Gastrocnemius medialis (tissue), 4 donors: ENCODE measurements around the gene SCT. TPM values are rescaled to one million over a fixed set of nuclear protein-coding genes. Genes with fewer than 3 reads are reported as not detected.
A peak's percentile ranks its signal among the peaks of the same experiment; 100 is the strongest.

Experiments used
- ATAC-seq, 2 donors: fragments of 150-250 bp; one replicate each; pipeline ENCODE4 v1.9.1; 2016
- DNase-seq, 2 donors: peaks; one replicate each; pipeline ENCODE4 v3.0.0-alpha.2; 2019
- H3K27ac ChIP-seq, 4 donors: fragments of 200-600 bp; sonication (generic); 1 replicate in 1 of 4; 2 replicates in 3 of 4; pipeline ENCODE4 v1.5.1; 2016 to 2018; ENCODE audit warnings: mild to moderate bottlenecking in 2 of 4, moderate library complexity in 1 of 4
- H3K27me3 ChIP-seq, 3 donors: fragments of 200-600 bp; sonication (generic) in 2 of 3; 1 replicate in 1 of 3; 2 replicates in 2 of 3; pipeline versions ENCODE4 v1.5.1 to v1.6.0; 2016 to 2019; ENCODE audit warnings: mild to moderate bottlenecking in 1 of 3, moderate library complexity in 1 of 3
- H3K36me3 ChIP-seq, 2 donors: fragments of 200-600 bp; sonication (generic) in 1 of 2; one replicate each; pipeline ENCODE4 v1.5.1; 2017 to 2018
- H3K4me1 ChIP-seq, 2 donors: fragments of 200-600 bp; sonication (generic) in 1 of 2; one replicate each; pipeline ENCODE4 v1.5.1; 2016 to 2017; ENCODE audit warnings: mild to moderate bottlenecking in 2 of 2
- H3K4me3 ChIP-seq, 4 donors: fragments of 200-600 bp; sonication (generic) in 3 of 4; 1 replicate in 1 of 4; 2 replicates in 3 of 4; pipeline ENCODE4 v1.5.1; 2016 to 2019; ENCODE audit warnings: mild to moderate bottlenecking in 2 of 4
- H3K9me3 ChIP-seq, 3 donors: fragments of 200-600 bp; sonication (generic) in 2 of 3; 1 replicate in 1 of 3; 2 replicates in 2 of 3; pipeline ENCODE4 v1.5.1; 2016 to 2019
- POLR2A ChIP-seq, 2 donors: fragments of 450-650 bp; IDR thresholded peaks; one replicate each; pipeline ENCODE4 v1.6.1; 2017; ENCODE audit warnings: antibody characterized with exemption in 2 of 2, mild to moderate bottlenecking in 2 of 2, moderate library complexity in 2 of 2
- in situ Hi-C, 4 donors: fragments of 200-750 bp; cut with MboI; loops; one replicate each; pipeline versions ENCODE4 v1.15.0 to v1.8.0; 2017; ENCODE audit warnings: low sequenced_read_pairs in 4 of 4
- intact Hi-C: fragments of 100-400 bp; cut with DNase I; formaldehyde crosslinking; loops from one replicate; pipeline ENCODE4 v1.15.1; 2023; ENCODE audit warnings: low total_unique reads
- total RNA-seq, 4 donors: library from RNA; depleted of rRNA; stranded (reverse); fragments of >200 nt; gene quantifications; one replicate each; pipeline versions ENCODE4 v1.1.0 to v1.2.3, GENCODE V29; 2016
- TF ChIP-seq, protein P1 (sequence below), 5 experiments: fragments of 450-650 bp in 3 of 5; fragments of 200-600 bp in 2 of 5; sonication (generic) in 2 of 5; IDR thresholded peaks in 4 of 5; conservative IDR thresholded peaks in 1 of 5; 1 replicate in 4 of 5; 2 replicates in 1 of 5; pipeline ENCODE4 v1.5.1; 2016 to 2019; ENCODE audit warnings: antibody characterized with exemption in 5 of 5, mild to moderate bottlenecking in 3 of 5, moderate library complexity in 3 of 5

Gene SCT
- total RNA-seq, 4 donors from 2014 or later = not detected

DNA sequence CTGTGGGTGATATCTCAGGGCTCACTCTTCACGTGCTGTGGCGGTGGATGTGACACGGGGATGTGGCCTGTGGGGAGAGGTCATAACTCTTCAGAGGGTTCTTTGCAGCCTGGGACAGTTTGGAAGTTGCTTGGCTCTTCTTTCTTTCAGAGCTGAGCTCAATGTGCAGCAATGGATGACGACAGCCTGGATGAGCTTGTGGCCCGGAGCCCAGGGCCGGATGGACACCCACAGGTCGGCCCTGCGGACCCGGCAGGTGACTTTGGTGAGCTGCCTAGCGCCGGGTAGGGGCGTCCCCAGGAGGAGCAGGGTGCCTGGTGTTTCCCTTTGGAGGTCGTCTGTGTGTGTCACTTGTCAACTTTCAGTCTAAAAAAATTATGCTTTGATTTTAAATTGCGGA lies 45.6 kb downstream of the SCT start:
- ATAC-seq = no peak
- H3K27ac ChIP-seq = no peak overlapping the region
- intact Hi-C loops = no loop called here
- DNase-seq = no peak
- H3K4me1 ChIP-seq = peaks cover 36 to 52% of the 10 kb centered on the region in 2 donors
- in situ Hi-C loops = no loop called here
- H3K36me3 ChIP-seq = peaks cover 0 to 24% of the 10 kb centered on the region in 2 donors
- H3K4me3 ChIP-seq = no peak overlapping the region
- H3K9me3 ChIP-seq = no peaks in the 10 kb centered on the region
- H3K27me3 ChIP-seq = no peaks in the 10 kb centered on the region
- TF ChIP-seq, protein P1, sequence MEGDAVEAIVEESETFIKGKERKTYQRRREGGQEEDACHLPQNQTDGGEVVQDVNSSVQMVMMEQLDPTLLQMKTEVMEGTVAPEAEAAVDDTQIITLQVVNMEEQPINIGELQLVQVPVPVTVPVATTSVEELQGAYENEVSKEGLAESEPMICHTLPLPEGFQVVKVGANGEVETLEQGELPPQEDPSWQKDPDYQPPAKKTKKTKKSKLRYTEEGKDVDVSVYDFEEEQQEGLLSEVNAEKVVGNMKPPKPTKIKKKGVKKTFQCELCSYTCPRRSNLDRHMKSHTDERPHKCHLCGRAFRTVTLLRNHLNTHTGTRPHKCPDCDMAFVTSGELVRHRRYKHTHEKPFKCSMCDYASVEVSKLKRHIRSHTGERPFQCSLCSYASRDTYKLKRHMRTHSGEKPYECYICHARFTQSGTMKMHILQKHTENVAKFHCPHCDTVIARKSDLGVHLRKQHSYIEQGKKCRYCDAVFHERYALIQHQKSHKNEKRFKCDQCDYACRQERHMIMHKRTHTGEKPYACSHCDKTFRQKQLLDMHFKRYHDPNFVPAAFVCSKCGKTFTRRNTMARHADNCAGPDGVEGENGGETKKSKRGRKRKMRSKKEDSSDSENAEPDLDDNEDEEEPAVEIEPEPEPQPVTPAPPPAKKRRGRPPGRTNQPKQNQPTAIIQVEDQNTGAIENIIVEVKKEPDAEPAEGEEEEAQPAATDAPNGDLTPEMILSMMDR (IDR thresholded peaks at IDR 0.05 in 4 of 5, conservative IDR thresholded peaks at IDR 0.05 in 1 of 5) = no peak
- TF ChIP-seq POLR2A (IDR thresholded peaks at IDR 0.05) = no peak

- TF ChIP-seq, protein P1 (IDR thresholded peaks at IDR 0.05 in 4 of 5, conservative IDR thresholded peaks at IDR 0.05 in 1 of 5) = no peak
- no peak for TF ChIP-seq POLR2A (IDR thresholded peaks at IDR 0.05)
- Histone ChIP-seq H3K9me3 (no peaks in the 10 kb centered on the region), H3K27ac (no peak overlapping the region), H3K27me3 (no peaks in the 10 kb centered on the region), H3K4me1 (peaks cover 39 to 55% of the 10 kb centered on the region in 2 donors), H3K36me3 (peaks cover 0 to 17% of the 10 kb centered on the region in 2 donors), H3K4me3 (no peak overlapping the region)
- ATAC-seq = no peak
- intact Hi-C loops = no loop called here
- DNase-seq = no peak
- in situ Hi-C loops = no loop called here
Measured at GRCh38 chr11:579830-580601, 47.0 kb downstream of the SCT start.

GRCh38 chr11:578276-579035 lies 48.5 kb downstream of the SCT start:
- H3K9me3 ChIP-seq = no peaks in the 10 kb centered on the region
- H3K4me1 ChIP-seq = peaks cover 42 to 64% of the 10 kb centered on the region in 2 donors
- in situ Hi-C loops = no loop called here
- peaks cover 0 to 7% of the 10 kb centered on the region in 2 donors for H3K36me3 ChIP-seq
- peak overlapping the region in 3 of 4 donors; percentile 94 to 99 (median 97) for H3K27ac ChIP-seq
- TF ChIP-seq, protein P1 (IDR thresholded peaks at IDR 0.05 in 4 of 5, conservative IDR thresholded peaks at IDR 0.05 in 1 of 5) = no peak
- TF ChIP-seq POLR2A (IDR thresholded peaks at IDR 0.05) = no peak
- intact Hi-C loops = no loop called here
- H3K27me3 ChIP-seq = no peaks in the 10 kb centered on the region
- ATAC-seq (no peak), DNase-seq (no peak)
- peak overlapping the region; percentile 73 to 84 (median 76) for H3K4me3 ChIP-seq

DNA sequence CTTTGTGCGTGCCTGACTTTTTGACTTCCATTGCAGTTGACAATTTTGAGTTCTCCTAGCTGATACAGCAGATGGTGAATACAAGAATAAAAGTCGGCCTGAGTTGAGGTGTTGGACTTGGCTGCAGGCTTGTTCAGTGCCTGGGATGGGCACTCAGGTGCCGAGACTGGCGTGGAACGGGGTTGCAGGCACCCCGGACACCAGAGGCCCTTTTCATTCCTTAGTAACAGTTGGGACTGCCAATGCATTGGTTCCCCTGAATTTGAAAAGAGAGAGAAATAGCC lies 49.4 kb downstream of the SCT start:
- DNase-seq (no peak), ATAC-seq (no peak)
- intact Hi-C loops = loop anchor here (1.0 to 2.0 kb wide), 3 partner anchors 35 to 51 kb away; partner anchors contain the start of gene HRAS
- no peaks in the 10 kb centered on the region for H3K36me3 ChIP-seq
- in situ Hi-C loops = no loop called here
- H3K9me3 ChIP-seq = no peaks in the 10 kb centered on the region
- H3K27me3 ChIP-seq = no peaks in the 10 kb centered on the region
- H3K27ac ChIP-seq = peak overlapping the region; percentile 94 to 99 (median 96)
- peak overlapping the region; percentile 73 to 84 (median 76) for H3K4me3 ChIP-seq
- TF ChIP-seq POLR2A (IDR thresholded peaks at IDR 0.05) = no peak
- TF ChIP-seq, protein P1 (IDR thresholded peaks at IDR 0.05 in 4 of 5, conservative IDR thresholded peaks at IDR 0.05 in 1 of 5) = no peak
- peaks cover 42 to 72% of the 10 kb centered on the region in 2 donors for H3K4me1 ChIP-seq
